NCI-H2107 treated with DMSO at 0.1 percent for 48 hours (cell line): Measurements from ENCODE around the gene SHB.

Experiments
- DNase-seq: peaks from one replicate; lab custom pipeline; 2025; ENCODE audit not compliant: unreplicated experiment; lab: John Stamatoyannopoulos, UW

SHB gene

DNA sequence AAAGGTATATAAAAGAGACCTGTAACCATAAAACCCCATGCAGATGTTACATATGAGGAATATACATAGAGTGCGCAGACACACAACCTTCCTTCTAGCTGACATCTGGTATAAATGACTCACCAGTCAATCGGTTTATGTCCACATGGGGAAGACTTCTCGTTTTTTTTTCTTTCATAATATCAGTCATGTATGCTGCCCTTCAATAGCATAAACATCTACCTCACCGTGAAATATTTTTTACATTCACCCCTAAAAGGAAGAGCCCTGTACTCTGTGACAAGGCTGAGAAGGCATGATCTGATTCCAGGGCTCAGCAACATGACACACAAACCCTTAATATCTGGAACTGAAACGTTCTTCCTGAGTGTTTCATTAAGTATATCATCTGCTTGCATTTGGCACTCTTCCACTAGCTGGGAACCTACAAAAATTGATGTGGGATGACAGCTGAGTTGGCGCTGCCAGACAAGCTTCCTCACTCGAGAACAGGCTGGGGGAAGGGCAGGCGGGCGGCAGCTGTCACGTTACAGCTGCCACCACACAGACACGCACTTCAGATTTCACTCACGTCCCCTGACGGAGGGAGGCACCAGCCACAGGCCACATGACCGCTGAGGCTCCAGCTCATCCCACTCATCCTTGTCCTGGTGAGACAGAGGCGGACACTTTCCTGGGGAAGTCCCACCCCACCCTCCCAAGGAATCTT is 74.2 kb downstream of the SHB start:
- peak; percentile 86 for DNase-seq

GRCh38 chr9:37992924-37993349 is 76.1 kb downstream of the SHB start:
- DNase-seq: no peak

DNA sequence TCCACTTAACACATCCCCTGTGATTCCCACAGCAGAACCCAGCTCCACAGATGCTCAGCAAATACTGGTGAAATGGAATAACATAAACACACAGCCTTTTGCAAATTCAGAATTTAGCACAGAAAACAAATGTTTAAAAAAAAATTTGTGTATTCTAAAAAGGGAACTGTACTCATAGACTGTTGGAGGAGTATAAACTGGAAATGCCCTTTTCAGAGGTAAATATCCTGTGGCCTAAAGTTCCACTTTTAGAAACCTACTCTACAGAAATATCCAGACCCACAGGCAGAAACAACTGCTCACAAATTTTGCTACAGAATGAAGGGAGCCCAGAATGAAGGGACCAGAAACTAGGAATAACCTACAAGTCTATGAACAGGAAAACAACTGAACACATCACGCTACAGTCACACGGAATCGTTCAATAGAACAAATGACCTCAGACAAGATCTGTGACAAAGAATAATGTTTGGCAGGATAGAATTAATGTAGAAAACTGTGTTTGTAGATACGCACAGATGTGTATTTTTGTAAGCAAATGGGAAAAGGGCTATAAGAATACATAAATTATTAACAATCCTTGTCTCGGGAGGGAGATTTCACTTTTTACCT is 78.5 kb downstream of the SHB start:
- no peak for DNase-seq

DNA sequence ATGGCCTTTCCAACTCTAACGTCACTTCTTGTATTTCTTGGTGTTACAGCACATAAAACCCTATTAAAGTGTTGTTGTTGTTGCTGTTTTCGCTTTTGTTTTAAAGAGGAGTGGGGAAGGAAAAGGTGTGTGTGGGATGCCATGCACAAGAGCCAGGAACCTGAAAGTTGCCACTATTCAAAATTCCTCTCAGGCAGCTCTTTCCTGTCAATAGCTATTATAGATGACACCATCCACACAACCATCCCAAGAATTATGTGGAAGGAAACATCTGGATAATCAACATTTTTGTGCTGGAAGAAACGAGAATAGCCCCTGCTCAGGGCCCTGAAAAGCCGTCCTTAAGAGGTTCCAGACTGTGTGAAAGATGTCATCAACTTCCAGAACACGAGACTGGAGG is 79.3 kb downstream of the SHB start:
- no peak for DNase-seq

- DNase-seq: no peak
These were observed 80.4 kb downstream of the SHB start for GRCh38 chr9:37988602-37989001.

GRCh38 chr9:37988041-37988440 is 81.0 kb downstream of the SHB start:
- DNase-seq: no peak

GRCh38 chr9:37987467-37987981 is 81.5 kb downstream of the SHB start:
- DNase-seq: no peak

DNA sequence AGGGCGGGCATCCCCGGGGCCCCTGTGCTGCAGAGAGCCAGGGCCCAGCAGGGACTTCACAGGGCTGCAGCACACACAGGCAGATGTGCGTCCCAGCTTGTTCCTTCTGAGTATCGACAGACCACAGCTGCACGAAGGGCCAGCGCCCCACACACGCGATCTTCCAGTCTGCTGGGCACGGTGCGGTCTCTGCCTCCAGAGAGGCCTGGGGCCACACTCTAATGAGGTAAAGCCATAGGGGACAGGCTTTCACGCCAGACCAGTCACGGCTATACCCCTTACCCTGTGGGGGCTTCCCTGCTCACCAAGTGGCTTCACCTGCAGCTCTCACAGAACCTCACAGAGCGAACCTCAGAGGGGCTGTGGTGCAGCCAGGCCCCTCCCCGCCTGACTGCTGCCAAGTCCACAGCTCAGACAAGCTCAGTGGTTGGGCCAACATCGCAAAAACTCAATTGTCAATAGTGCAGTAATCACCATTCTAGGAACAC is 82.2 kb downstream of the SHB start:
- DNase-seq: no peak

DNA sequence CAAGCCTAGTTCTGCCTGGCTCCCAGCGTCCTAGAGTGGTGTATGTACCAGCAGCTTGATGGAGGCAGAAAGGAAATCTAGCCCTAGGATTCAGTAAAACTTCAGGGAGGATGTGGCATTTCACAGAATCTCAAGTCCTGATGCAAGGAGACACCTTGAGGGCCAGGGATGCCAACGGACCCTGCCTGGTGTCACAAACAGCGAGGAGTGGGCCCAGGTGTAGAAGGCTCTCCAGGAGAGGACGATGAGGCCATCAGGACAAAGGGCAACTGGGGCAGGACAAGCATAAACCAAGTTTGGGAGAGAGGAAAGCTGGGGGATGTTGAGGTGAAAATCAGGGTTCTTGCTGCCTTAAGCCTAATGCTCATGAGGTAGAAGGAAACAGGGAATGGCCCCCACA is 83.0 kb downstream of the SHB start:
- DNase-seq: no peak

GRCh38 chr9:37984672-37985611 is 84.1 kb downstream of the SHB start:
- DNase-seq: peak; percentile 75

DNA sequence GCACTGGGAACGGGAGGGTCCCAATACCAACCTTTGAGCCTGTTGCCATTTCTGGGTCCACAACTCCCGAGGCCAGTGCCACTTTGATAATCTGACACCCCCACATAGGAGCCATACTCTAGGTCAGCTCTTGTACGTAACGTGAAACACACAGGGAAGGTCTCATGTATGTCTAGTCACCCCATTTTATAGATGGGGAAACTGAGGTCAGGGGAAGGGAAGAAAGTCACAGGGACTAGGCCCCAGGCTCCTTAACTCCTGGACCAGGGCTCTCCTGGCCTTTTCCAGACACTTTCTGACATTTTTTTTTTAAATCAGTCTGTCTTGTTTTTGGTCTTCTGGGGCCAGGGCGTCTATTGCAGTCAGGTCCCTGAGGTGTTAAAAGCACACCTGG is 84.8 kb downstream of the SHB start:
- no peak for DNase-seq

- peak; percentile 36 for DNase-seq
These were observed 85.5 kb downstream of the SHB start for GRCh38 chr9:37983381-37984067.

DNA sequence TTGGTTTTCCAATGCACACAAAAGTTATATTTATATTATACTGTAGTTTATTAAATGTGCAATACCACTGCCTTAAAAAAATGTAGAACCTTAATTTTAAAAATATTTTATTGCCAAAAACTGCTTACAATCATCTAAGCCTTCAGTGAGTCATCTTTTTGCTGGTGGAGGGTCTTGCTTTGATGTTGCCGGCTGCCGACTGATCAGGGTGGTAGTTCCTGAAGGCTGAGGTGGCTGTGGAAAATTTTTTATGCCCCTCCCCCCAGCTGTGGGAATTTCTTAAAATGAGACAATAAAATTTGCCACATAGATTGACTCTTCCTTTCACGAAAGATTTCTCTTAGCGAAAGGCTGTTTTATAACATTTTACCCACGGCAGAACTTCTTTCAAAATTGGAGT is 89.2 kb downstream of the SHB start:
- no peak for DNase-seq

DNA sequence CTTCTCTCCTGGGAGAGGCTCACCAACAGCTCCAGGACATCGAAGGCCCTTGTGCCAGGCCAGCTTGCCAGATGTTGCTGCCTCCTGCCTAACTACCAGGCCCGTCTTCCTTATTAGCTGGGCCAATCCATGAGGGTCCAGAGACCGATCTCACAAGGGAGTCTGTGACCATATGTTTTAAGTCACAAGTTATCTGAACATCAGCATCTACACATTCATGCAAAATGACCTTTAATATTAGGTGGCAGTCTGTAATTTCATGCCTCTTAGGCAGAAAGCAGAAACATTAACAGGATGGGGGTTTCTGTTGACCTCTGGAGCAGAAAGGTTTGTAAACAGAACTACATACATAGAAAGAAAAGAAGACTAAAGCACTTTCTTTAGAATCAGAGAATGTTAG is 90.0 kb downstream of the SHB start:
- DNase-seq: no peak

- DNase-seq: no peak
These were observed 90.6 kb downstream of the SHB start for GRCh38 chr9:37978481-37978864.

DNA sequence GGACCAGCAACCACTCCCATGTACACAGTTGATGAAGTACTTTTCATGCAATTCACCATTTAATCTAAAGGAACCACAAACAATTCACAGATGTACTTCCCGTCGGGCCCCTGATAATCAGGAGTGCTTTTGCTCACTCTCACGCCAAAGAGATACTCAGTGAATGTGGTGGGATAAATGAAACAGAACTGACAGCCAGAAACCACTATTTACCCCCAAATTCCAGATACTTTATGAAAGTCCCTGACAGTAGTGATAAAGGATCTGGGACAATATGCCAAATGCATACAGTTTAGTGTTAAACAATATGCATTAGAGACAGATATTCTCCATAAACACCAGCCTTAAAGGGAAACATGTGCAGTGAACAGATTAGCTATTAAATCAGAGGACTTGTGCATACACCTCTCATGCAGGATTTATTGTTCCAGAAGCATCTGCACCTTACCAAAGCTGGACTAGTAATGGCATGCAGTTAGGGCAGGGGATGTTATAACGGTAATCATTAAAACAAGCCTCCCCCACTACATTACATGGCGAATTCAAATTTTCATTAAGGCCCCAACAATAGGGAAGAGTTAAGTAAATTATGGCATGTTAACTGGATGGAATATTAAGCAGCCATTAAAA is 91.1 kb downstream of the SHB start:
- no peak for DNase-seq

- DNase-seq: no peak
These were observed 92.1 kb downstream of the SHB start for GRCh38 chr9:37976714-37977477.

- no peak for DNase-seq
These were observed 93.4 kb downstream of the SHB start for GRCh38 chr9:37975639-37976038.

DNA sequence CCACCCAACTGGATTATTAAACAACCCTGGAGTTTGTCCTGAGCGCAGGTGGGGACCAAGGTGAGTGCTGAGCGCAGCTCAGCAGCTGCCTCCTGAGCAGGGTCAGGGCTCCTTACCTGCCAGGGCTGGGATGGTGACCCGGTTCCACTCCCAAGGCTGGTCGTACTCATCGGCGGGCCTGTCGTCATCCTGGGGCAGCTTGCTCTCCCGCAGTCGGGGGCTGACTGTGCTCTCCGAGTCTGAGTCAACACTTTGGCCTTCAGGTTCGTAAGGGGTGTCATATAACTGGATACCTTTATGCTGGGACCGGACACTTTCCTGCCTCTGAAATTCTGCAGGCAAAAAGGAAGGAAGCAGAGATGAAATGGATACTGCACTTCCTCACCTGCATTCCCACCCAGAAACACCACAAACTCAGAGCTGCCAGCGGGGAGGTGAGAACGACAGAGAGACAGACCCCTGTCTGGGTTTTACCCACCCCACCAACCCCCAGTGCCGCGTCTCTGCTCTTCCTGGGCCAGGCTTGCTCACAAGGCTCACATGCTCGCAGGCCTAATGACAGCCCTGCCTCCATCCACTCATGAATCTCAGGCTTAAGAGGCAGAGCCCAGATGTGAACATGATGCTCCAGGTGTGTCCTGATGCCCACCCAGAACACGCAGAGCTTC is 94.4 kb downstream of the SHB start:
- DNase-seq: no peak
